IPS-18a (cell line): Measurements from ENCODE around the gene FAM90A26.
"Not testable (repeated sequence)": the region's sequence is repeated elsewhere in the genome, so short reads cannot be mapped to it uniquely, and the experiment has no call there.

ENCODE experiments used
- H3K27ac ChIP-seq: one replicate; pipeline ENCODE4 v1.5.1; 2013; ENCODE audit warnings: low read length
- H3K27me3 ChIP-seq: one replicate; pipeline ENCODE4 v1.6.1; 2013; ENCODE audit warnings: mild to moderate bottlenecking, low read length; ENCODE audit not compliant: control insufficient read depth, insufficient read depth
- H3K36me3 ChIP-seq: one replicate; pipeline ENCODE4 v1.6.1; 2013; ENCODE audit warnings: low read depth, low read length; ENCODE audit not compliant: control insufficient read depth
- H3K4me1 ChIP-seq: one replicate; pipeline ENCODE4 v1.6.1; 2013; ENCODE audit warnings: low read depth, low read length; ENCODE audit not compliant: control insufficient read depth
- H3K4me3 ChIP-seq: one replicate; pipeline ENCODE4 v1.5.1; 2013; ENCODE audit warnings: low read length
- H3K9ac ChIP-seq: one replicate; pipeline ENCODE4 v1.6.1; 2013; ENCODE audit warnings: mild to moderate bottlenecking, low read length, moderate library complexity
- H3K9me3 ChIP-seq: one replicate; pipeline ENCODE4 v1.6.1; 2013; ENCODE audit warnings: low read depth, low read length; ENCODE audit not compliant: control insufficient read depth

Gene FAM90A26

DNA sequence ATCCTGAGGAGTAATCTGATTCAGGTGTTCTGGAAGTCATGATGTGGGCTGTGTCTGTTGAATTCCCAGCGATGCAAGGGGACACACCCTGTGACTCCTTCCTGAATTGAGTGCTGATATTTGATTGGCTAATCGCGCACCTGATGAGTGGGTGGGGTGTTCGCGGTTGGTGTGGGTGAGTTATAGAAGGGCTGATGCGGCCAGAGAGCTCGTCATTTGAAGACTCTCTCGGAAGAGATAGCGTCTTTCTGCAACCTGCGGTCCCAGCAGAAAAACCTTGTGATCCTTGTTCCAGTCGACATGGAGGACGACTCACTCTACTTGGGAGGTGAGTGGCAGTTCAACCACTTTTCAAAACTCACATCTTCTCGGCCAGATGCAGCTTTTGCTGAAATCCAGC lies 40.1 kb downstream of the FAM90A26 start, which contains the start of gene USP17L10:
Gene USP17L10, plus strand, starts transcription at position 301 of the 400 bp plus-strand sequence. Its CDS starts 0 bp downstream, at position 301.
- not testable (repeated sequence) for H3K9ac ChIP-seq, H3K4me3 ChIP-seq, H3K27ac ChIP-seq

DNA sequence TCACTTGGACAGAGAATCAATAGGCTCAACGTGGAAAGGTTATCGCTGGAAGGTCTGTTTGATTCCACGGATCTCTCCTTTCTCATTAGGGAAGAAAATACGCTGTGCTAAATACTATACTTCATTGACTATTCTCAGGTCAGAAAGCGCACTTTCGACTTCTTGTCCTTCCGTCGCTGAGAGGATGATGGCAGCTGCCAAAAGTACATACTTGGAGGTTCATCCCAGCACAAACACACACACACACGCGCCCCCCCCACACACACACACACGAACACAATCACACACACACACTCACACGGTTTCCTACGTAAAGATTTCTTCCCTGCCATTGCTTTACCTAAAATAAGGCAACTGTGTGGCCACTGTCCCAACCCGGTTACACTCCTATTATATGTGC lies 44.5 kb downstream of the FAM90A26 start:
- H3K9me3 ChIP-seq, H3K9ac ChIP-seq, H3K27me3 ChIP-seq, H3K4me3 ChIP-seq, H3K36me3 ChIP-seq, H3K4me1 ChIP-seq, H3K27ac ChIP-seq: not testable (repeated sequence)

More for the DNA sequence above, 40.1 kb downstream of the FAM90A26 start, which contains the start of gene USP17L10:
- not testable (repeated sequence) for H3K9me3 ChIP-seq, H3K27me3 ChIP-seq, H3K36me3 ChIP-seq, H3K4me1 ChIP-seq

DNA sequence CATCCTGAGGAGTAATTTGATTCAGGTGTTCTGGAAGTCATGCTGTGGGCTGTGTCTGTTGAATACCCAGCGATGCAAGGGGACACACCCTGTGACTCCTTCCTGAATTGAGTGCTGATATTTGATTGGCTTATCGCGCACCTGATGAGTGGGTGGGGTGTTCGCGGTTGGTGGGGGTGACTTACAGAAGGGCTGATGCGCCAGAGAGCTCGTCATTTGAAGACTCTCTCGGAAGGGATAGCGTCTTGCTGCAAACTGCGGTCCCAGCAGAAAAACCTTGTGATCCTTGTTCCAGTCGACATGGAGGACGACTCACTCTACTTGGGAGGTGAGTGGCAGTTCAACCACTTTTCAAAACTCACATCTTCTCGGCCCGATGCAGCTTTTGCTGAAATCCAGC lies 44.9 kb downstream of the FAM90A26 start, which contains the start of gene USP17L11:
Gene USP17L11, plus strand, starts transcription at position 301 of the 400 bp plus-strand sequence. Its CDS starts 0 bp downstream, at position 301.
- not testable (repeated sequence) for H3K27ac ChIP-seq, H3K9ac ChIP-seq, H3K9me3 ChIP-seq, H3K36me3 ChIP-seq, H3K4me3 ChIP-seq, H3K4me1 ChIP-seq, H3K27me3 ChIP-seq

DNA sequence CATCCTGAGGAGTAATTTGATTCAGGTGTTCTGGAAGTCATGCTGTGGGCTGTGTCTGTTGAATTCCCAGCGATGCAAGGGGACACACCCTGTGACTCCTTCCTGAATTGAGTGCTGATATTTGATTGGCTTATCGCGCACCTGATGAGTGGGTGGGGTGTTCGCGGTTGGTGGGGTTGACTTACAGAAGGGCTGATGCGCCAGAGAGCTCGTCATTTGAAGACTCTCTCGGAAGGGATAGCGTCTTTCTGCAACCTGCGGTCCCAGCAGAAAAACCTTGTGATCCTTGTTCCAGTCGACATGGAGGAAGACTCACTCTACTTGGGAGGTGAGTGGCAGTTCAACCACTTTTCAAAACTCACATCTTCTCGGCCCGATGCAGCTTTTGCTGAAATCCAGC lies 49.6 kb downstream of the FAM90A26 start, which contains the start of gene USP17L12:
Gene USP17L12, plus strand, starts transcription at position 301 of the 400 bp plus-strand sequence. Its CDS starts 0 bp downstream, at position 301.
- H3K27ac ChIP-seq, H3K4me3 ChIP-seq, H3K9ac ChIP-seq, H3K9me3 ChIP-seq, H3K27me3 ChIP-seq, H3K36me3 ChIP-seq, H3K4me1 ChIP-seq: not testable (repeated sequence)

DNA sequence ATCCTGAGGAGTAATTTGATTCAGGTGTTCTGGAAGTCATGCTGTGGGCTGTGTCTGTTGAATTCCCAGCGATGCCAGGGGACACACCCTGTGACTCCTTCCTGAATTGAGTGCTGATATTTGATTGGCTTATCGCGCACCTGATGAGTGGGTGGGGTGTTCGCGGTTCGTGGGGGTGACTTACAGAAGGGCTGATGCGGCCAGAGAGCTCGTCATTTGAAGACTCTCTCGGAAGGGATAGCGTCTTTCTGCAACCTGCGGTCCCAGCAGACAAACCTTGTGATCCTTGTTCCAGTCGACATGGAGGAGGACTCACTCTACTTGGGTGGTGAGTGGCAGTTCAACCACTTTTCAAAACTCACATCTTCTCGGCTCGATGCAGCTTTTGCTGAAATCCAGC lies 54.4 kb downstream of the FAM90A26 start, which contains the start of gene USP17L13:
Gene USP17L13, plus strand, starts transcription at position 301 of the 400 bp plus-strand sequence. Its CDS starts 0 bp downstream, at position 301.
- not testable (repeated sequence) for H3K27me3 ChIP-seq, H3K9me3 ChIP-seq, H3K27ac ChIP-seq, H3K4me1 ChIP-seq, H3K4me3 ChIP-seq, H3K9ac ChIP-seq, H3K36me3 ChIP-seq
